MM.1S (cell line): Measurements from ENCODE around the gene ZNF205.
"Not testable (repeated sequence)": the region's sequence is repeated elsewhere in the genome, so short reads cannot be mapped to it uniquely, and the experiment has no call there.

Experiments used
- EZH2 ChIP-seq: fragments of 300-600 bp; sonication (generic); optimal IDR thresholded peaks from 2 replicates; pipeline ENCODE3; 2017; ENCODE audit warnings: low read depth, mild to moderate bottlenecking, antibody characterized with exemption, low read length, mixed read lengths
- EZH2phosphoT487 ChIP-seq: fragments of 300-600 bp; sonication (generic); IDR thresholded peaks from 2 replicates; pipeline ENCODE4 v1.6.1; 2018; ENCODE audit warnings: antibody characterized with exemption, low read length
- TF ChIP-seq, protein P1 (sequence below): fragments of 300-600 bp; sonication (generic); IDR thresholded peaks from 2 replicates; pipeline ENCODE4 v1.5.1; 2016; ENCODE audit warnings: antibody characterized with exemption, low read length, mixed read lengths

DNA sequence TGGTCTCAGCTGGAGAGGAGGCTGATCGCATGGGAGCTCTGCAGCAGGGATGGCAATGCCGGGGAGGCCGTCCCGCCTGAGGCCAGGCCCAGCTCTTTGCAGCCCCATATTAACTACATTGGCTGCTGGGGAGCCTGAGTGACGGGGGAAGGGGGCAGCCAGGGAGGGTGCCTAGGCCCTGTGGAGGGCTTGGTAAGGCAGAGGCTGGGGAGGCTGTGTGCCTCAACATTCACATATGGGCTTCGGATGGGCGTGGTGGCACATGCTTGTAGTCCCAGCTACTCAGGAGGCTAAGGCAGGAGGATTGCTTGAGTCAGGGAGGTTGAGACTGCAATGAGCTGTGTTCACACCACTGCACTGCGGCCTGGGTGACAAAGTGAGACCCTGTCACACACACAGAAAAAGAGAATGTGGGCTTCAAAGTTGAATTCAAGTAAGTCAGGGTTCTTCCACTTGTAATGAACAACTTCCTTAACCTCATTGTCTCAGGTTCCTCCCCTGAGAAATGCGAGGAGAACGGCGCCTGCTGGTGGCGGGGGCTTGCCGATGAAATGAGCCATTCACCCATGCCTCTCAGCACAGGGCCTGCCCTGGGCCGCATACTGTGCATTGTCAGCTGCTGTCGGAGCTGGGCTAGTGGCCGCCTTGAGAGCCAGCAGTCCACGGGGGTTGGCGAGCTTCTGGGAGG lies 39.7 kb upstream of the ZNF205 start:
- TF ChIP-seq, protein P1, sequence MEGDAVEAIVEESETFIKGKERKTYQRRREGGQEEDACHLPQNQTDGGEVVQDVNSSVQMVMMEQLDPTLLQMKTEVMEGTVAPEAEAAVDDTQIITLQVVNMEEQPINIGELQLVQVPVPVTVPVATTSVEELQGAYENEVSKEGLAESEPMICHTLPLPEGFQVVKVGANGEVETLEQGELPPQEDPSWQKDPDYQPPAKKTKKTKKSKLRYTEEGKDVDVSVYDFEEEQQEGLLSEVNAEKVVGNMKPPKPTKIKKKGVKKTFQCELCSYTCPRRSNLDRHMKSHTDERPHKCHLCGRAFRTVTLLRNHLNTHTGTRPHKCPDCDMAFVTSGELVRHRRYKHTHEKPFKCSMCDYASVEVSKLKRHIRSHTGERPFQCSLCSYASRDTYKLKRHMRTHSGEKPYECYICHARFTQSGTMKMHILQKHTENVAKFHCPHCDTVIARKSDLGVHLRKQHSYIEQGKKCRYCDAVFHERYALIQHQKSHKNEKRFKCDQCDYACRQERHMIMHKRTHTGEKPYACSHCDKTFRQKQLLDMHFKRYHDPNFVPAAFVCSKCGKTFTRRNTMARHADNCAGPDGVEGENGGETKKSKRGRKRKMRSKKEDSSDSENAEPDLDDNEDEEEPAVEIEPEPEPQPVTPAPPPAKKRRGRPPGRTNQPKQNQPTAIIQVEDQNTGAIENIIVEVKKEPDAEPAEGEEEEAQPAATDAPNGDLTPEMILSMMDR: not testable (repeated sequence)
- not testable (repeated sequence) for TF ChIP-seq EZH2phosphoT487, EZH2
